Measurements from ENCODE around the gene PARD3B.
A peak's percentile ranks its signal among the peaks of the same experiment; 100 is the strongest.

PARD3B gene

GRCh38 chr2:204750389-204750788 is 205.1 kb downstream of the PARD3B start:
- no peak for DNase-seq (ENCODE audit: low read depth)
- H3K4me3 ChIP-seq (replicated peaks; ENCODE audit: low read depth, low read length): no peak overlapping the region
- no peak for TF ChIP-seq CTCF (IDR thresholded peaks at IDR 0.05; ENCODE audit: low read length, missing control alignments)

- no peak for TF ChIP-seq CTCF (IDR thresholded peaks at IDR 0.05; ENCODE audit: low read length, missing control alignments)
- DNase-seq (ENCODE audit: low read depth): no peak
- H3K4me3 ChIP-seq (replicated peaks; ENCODE audit: low read depth, low read length): no peak overlapping the region
Measured at GRCh38 chr2:204751472-204751871, 206.2 kb downstream of the PARD3B start.

- peak; percentile 23 for DNase-seq (ENCODE audit: low read depth)
- no peak for TF ChIP-seq CTCF (IDR thresholded peaks at IDR 0.05; ENCODE audit: low read length, missing control alignments)
- H3K4me3 ChIP-seq (replicated peaks; ENCODE audit: low read depth, low read length): no peak overlapping the region
Measured at GRCh38 chr2:204753841-204754240, 208.6 kb downstream of the PARD3B start.

GRCh38 chr2:204754898-204755297 is 209.6 kb downstream of the PARD3B start:
- no peak for DNase-seq (ENCODE audit: low read depth)
- no peak for TF ChIP-seq CTCF (IDR thresholded peaks at IDR 0.05; ENCODE audit: low read length, missing control alignments)
- no peak overlapping the region for H3K4me3 ChIP-seq (replicated peaks; ENCODE audit: low read depth, low read length)

- H3K4me3 ChIP-seq (replicated peaks; ENCODE audit: low read depth, low read length): no peak overlapping the region
- DNase-seq (ENCODE audit: low read depth): no peak
- no peak for TF ChIP-seq CTCF (IDR thresholded peaks at IDR 0.05; ENCODE audit: low read length, missing control alignments)
Measured at GRCh38 chr2:204763974-204764703, 218.9 kb downstream of the PARD3B start.

- no peak for TF ChIP-seq CTCF (IDR thresholded peaks at IDR 0.05; ENCODE audit: low read length, missing control alignments)
- DNase-seq (ENCODE audit: low read depth): no peak
- H3K4me3 ChIP-seq (replicated peaks; ENCODE audit: low read depth, low read length): no peak overlapping the region
Measured at GRCh38 chr2:204770735-204771134, 225.5 kb downstream of the PARD3B start.

- TF ChIP-seq CTCF (IDR thresholded peaks at IDR 0.05; ENCODE audit: low read length, missing control alignments): no peak
- DNase-seq (ENCODE audit: low read depth): no peak
- no peak overlapping the region for H3K4me3 ChIP-seq (replicated peaks; ENCODE audit: low read depth, low read length)
Measured at GRCh38 chr2:204771721-204772120, 226.4 kb downstream of the PARD3B start.

Data from fibroblast of pulmonary artery (primary cell).